Measurements from ENCODE around the gene ASB11. TPM values are rescaled to one million over a fixed set of nuclear protein-coding genes. Genes with fewer than 3 reads are reported as not detected.
A peak's percentile ranks its signal among the peaks of the same experiment; 100 is the strongest.

The ASB11 gene
- total RNA-seq, 6 donors from 2014 or later: 0.14 TPM; not detected in 5

GRCh38 chrX:15244421-15244820 lies 71.0 kb downstream of the ASB11 start:
- no peak for DNase-seq
- 69 to 88% methylated on average over 5 of the region's 5 CpGs for WGBS, 2 donors

GRCh38 chrX:15242899-15243555 lies 72.4 kb downstream of the ASB11 start:
- no peaks in the 10 kb centered on the region for H3K4me1 ChIP-seq
- no peak overlapping the region for H3K4me3 ChIP-seq
- H3K27ac ChIP-seq: no peak overlapping the region
- ATAC-seq (ENCODE audit: low FRiP score in 2 of 2): no peak
- no peaks in the 10 kb centered on the region for H3K9me3 ChIP-seq
- TF ChIP-seq CTCF (IDR thresholded peaks at IDR 0.05) (peak in 4 of 6 experiments; percentile 30 to 46 (median 40)), POLR2A (IDR thresholded peaks at IDR 0.05) (no peak), EP300 (IDR thresholded peaks at IDR 0.05) (no peak), POLR2AphosphoS5 (IDR thresholded peaks at IDR 0.05) (no peak)
- no peak for DNase-seq
- no peaks in the 10 kb centered on the region for H3K27me3 ChIP-seq
- H3K36me3 ChIP-seq: no peaks in the 10 kb centered on the region
- WGBS, 2 donors: 10 to 18% methylated on average over 4 to 5 of the region's 5 CpGs

More at GRCh38 chrX:15244421-15244820, 71.0 kb downstream of the ASB11 start:
- TF ChIP-seq POLR2AphosphoS5 (IDR thresholded peaks at IDR 0.05) (no peak), POLR2A (IDR thresholded peaks at IDR 0.05) (no peak), EP300 (IDR thresholded peaks at IDR 0.05) (no peak), CTCF (IDR thresholded peaks at IDR 0.05) (no peak)
- Histone ChIP-seq H3K27ac (no peak overlapping the region), H3K4me3 (no peak overlapping the region), H3K9me3 (no peaks in the 10 kb centered on the region), H3K36me3 (no peaks in the 10 kb centered on the region), H3K4me1 (no peaks in the 10 kb centered on the region), H3K27me3 (no peaks in the 10 kb centered on the region)
- no peak for ATAC-seq (ENCODE audit: low FRiP score in 2 of 2)

GRCh38 chrX:15241301-15241700 lies 74.1 kb downstream of the ASB11 start:
- DNase-seq (no peak), ATAC-seq (ENCODE audit: low FRiP score in 2 of 2) (no peak)
- H3K27ac ChIP-seq: no peak overlapping the region
- no peaks in the 10 kb centered on the region for H3K36me3 ChIP-seq
- no peak overlapping the region for H3K4me3 ChIP-seq
- no peaks in the 10 kb centered on the region for H3K27me3 ChIP-seq
- H3K9me3 ChIP-seq: no peaks in the 10 kb centered on the region
- no peak for TF ChIP-seq EP300 (IDR thresholded peaks at IDR 0.05)
- no peak for TF ChIP-seq POLR2AphosphoS5 (IDR thresholded peaks at IDR 0.05)
- TF ChIP-seq POLR2A (IDR thresholded peaks at IDR 0.05): no peak
- TF ChIP-seq CTCF (IDR thresholded peaks at IDR 0.05): no peak
- WGBS, 2 donors: 57 to 60% methylated on average over 2 to 3 of the region's 3 CpGs
- no peaks in the 10 kb centered on the region for H3K4me1 ChIP-seq

- 91 to 100% methylated on average over 3 to 5 of the region's 5 CpGs for WGBS, 2 donors
- no peak overlapping the region for H3K4me3 ChIP-seq
- DNase-seq (no peak), ATAC-seq (ENCODE audit: low FRiP score in 2 of 2) (no peak)
- TF ChIP-seq CTCF (IDR thresholded peaks at IDR 0.05) (no peak), POLR2A (IDR thresholded peaks at IDR 0.05) (no peak), POLR2AphosphoS5 (IDR thresholded peaks at IDR 0.05) (no peak), EP300 (IDR thresholded peaks at IDR 0.05) (no peak)
- H3K9me3 ChIP-seq: no peaks in the 10 kb centered on the region
- no peaks in the 10 kb centered on the region for H3K36me3 ChIP-seq
- no peaks in the 10 kb centered on the region for H3K27me3 ChIP-seq
- no peaks in the 10 kb centered on the region for H3K4me1 ChIP-seq
- H3K27ac ChIP-seq: no peak overlapping the region
Measured at GRCh38 chrX:15240414-15240813, 75.0 kb downstream of the ASB11 start.

- no peaks in the 10 kb centered on the region for H3K36me3 ChIP-seq
- no peak overlapping the region for H3K27ac ChIP-seq
- H3K4me3 ChIP-seq: no peak overlapping the region
- no peaks in the 10 kb centered on the region for H3K4me1 ChIP-seq
- TF ChIP-seq POLR2A (IDR thresholded peaks at IDR 0.05): no peak
- TF ChIP-seq POLR2AphosphoS5 (IDR thresholded peaks at IDR 0.05): no peak
- TF ChIP-seq EP300 (IDR thresholded peaks at IDR 0.05): no peak
- no peak for TF ChIP-seq CTCF (IDR thresholded peaks at IDR 0.05)
- H3K27me3 ChIP-seq: no peaks in the 10 kb centered on the region
- no peaks in the 10 kb centered on the region for H3K9me3 ChIP-seq
- WGBS, 2 donors: 87 to 100% methylated on average over 3 of the region's 3 CpGs
- ATAC-seq (ENCODE audit: low FRiP score in 2 of 2) (no peak), DNase-seq (no peak)
Measured at GRCh38 chrX:15236146-15236545, 79.3 kb downstream of the ASB11 start.

Measured in upper lobe of left lung (tissue), 6 donors.